Breast epithelium (tissue), 3 donors: ENCODE data around the gene PRR5L.

ENCODE experiments used
- CTCF ChIP-seq, 3 donors: fragments of 450-650 bp; IDR thresholded peaks; one replicate each; pipeline ENCODE4 v1.5.1; 2016 to 2017; ENCODE audit warnings: antibody characterized with exemption in 3 of 3, mild to moderate bottlenecking in 3 of 3, moderate library complexity in 3 of 3
- POLR2AphosphoS5 ChIP-seq, 3 donors: sonication (generic); formaldehyde crosslinking; IDR thresholded peaks; one replicate each; pipeline ENCODE4 v1.6.1; 2017; ENCODE audit warnings: antibody characterized with exemption in 3 of 3

DNA sequence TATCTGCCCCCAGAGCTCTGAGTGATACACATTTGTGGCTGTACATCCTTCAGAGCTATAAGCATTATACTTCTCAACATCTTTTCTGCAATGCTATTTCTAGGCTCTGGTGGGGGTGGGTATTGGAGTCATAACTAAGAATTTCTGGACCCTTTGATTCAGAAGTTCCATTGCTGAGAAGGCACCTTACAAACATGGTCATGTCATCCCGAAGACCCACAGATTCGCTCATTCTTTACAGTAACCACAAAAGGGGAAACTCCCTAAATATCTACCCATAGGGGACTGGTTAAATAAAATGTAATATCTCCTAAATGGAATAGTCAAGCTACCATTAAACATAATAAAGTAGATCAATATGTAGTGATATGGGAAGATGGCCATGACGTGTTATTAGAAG, 98.8 kb downstream of the PRR5L start:
- TF ChIP-seq CTCF (IDR thresholded peaks at IDR 0.05) (no peak), POLR2AphosphoS5 (IDR thresholded peaks at IDR 0.05) (no peak)
